K562 (cell line): ENCODE measurements around the gene ENTREP3. TPM values are rescaled to one million over a fixed set of nuclear protein-coding genes. Genes with fewer than 3 reads are reported as not detected.

Source experiments
- ATAC-seq: fragments of 200-7000 bp; cut with Tn5 transposase; 3 replicates; pipeline ENCODE4 v1.9.1; 2020; ENCODE audit warnings: moderate library complexity
- BruUV-seq: library from RNA; stranded (reverse); fragments of 400-500 nt; replicated peaks from 2 replicates; lab custom pipeline; 2021; lab: Mats Ljungman, UMichigan
- CTCF ChIA-PET: fragments of 300-600 bp; formaldehyde crosslinking; extraction: SDS; loops from one replicate; lab custom pipeline; 2021; ENCODE audit warnings: low intra/inter-chr PET ratio; lab: Yijun Ruan, JAX
- POLR2A ChIA-PET: fragments of 300-600, 350-650 bp; sonication (Branson Sonifier 250); formaldehyde crosslinking; extraction: SDS; loops from one replicate; lab custom pipeline; 2021; ENCODE audit warnings: antibody characterized with exemption, inconsistent platforms; lab: Yijun Ruan, JAX
- DNase-seq, 4 experiments: peaks; one replicate each; pipeline versions ENCODE4 v3.0.0 to v3.0.0-alpha.2; 2011 to 2018; ENCODE audit warnings: low spot score in 3 of 4, mixed read lengths in 3 of 4; ENCODE audit errors: extremely low read depth in 1 of 4
- FAIRE-seq: peaks from 2 replicates; lab custom pipeline; 2011; peaks lifted over from hg19 to GRCh38; lab: Jason Lieb, UNC
- H2AFZ ChIP-seq: 2 replicates; pipeline ENCODE4 v1.6.0; 2011; ENCODE audit warnings: low read depth, low read length, control low read depth, inconsistent platforms
- H3K27ac ChIP-seq: fragments of 200-600 bp; 3 replicates; pipeline ENCODE4 v1.8.0; 2011; ENCODE audit warnings: low read depth, mild to moderate bottlenecking, control low read depth, inconsistent platforms, low read length, moderate library complexity, mixed read lengths; ENCODE audit errors: extremely low read depth
- H3K27me3 ChIP-seq, 2 experiments: fragments of 300-600 bp in 1 of 2; 2 replicates in 1 of 2; 3 replicates in 1 of 2; pipeline versions ENCODE4 v1.6.0 to v1.8.0; 2011; ENCODE audit warnings: inconsistent platforms in 2 of 2, low read length in 2 of 2, mild to moderate bottlenecking in 1 of 2, mixed read lengths in 1 of 2, moderate library complexity in 1 of 2; ENCODE audit not compliant: control insufficient read depth in 2 of 2, insufficient read depth in 2 of 2
- H3K36me3 ChIP-seq: fragments of 300-600 bp; 3 replicates; pipeline ENCODE4 v1.8.0; 2011; ENCODE audit warnings: mild to moderate bottlenecking, low read length, inconsistent platforms; ENCODE audit not compliant: control insufficient read depth, insufficient read depth
- H3K4me1 ChIP-seq, 2 experiments: fragments of 200-600 bp in 1 of 2; replicated peaks in 1 of 2; 2 replicates in 1 of 2; 3 replicates in 1 of 2; pipeline versions ENCODE4 v1.5.1 to v1.8.0; 2011; ENCODE audit warnings: inconsistent platforms in 2 of 2, low read length in 2 of 2, mild to moderate bottlenecking in 1 of 2, mixed read lengths in 1 of 2, moderate library complexity in 1 of 2; ENCODE audit not compliant: control insufficient read depth in 2 of 2, insufficient read depth in 2 of 2
- H3K4me2 ChIP-seq: 2 replicates; pipeline ENCODE4 v1.6.1; 2011; ENCODE audit warnings: low read length, control low read depth, inconsistent platforms, mixed read lengths; ENCODE audit not compliant: insufficient read depth
- H3K4me3 ChIP-seq: fragments of 200-600 bp; sonication (generic), shearing (Covaris generic); 2 replicates; pipeline ENCODE4 v1.5.1; 2016; ENCODE audit warnings: control low read depth, inconsistent platforms
- H3K79me2 ChIP-seq: fragments of 200-600 bp; 3 replicates; pipeline ENCODE4 v1.8.0; 2011; ENCODE audit warnings: low read length, inconsistent platforms; ENCODE audit not compliant: control insufficient read depth, insufficient read depth
- H3K9ac ChIP-seq, 2 experiments: 2 replicates each; pipeline versions ENCODE4 v1.6.0 to v1.6.1; 2011; ENCODE audit warnings: low read depth in 2 of 2, low read length in 2 of 2, control low read depth in 1 of 2, inconsistent platforms in 1 of 2, mild to moderate bottlenecking in 1 of 2, mixed read lengths in 1 of 2; ENCODE audit not compliant: insufficient read depth in 1 of 2
- H3K9me1 ChIP-seq: one replicate; pipeline ENCODE4 v1.6.0; 2011; ENCODE audit warnings: inconsistent platforms, mild to moderate bottlenecking, low read length, moderate library complexity; ENCODE audit not compliant: control insufficient read depth, insufficient read depth
- H3K9me3 ChIP-seq: replicated peaks from 2 replicates; pipeline ENCODE4 v1.5.1; 2011; ENCODE audit warnings: low read depth, low read length, inconsistent platforms; ENCODE audit not compliant: control insufficient read depth, insufficient read depth
- H4K20me1 ChIP-seq: replicated peaks from 2 replicates; pipeline ENCODE4 v1.6.1; 2011; ENCODE audit warnings: low read length, inconsistent platforms, mixed read lengths; ENCODE audit not compliant: control insufficient read depth, insufficient read depth
- E2F6 ChIP-seq, 2 experiments: IDR thresholded peaks; 2 replicates each; pipeline ENCODE4 v1.6.1; 2011; ENCODE audit warnings: borderline replicate concordance in 1 of 2, control low read depth in 1 of 2, low read depth in 1 of 2, low read length in 1 of 2, mild to moderate bottlenecking in 1 of 2, mixed read lengths in 1 of 2, moderate library complexity in 1 of 2; ENCODE audit not compliant: insufficient read depth in 1 of 2, insufficient read length in 1 of 2, poor library complexity in 1 of 2, severe bottlenecking in 1 of 2; ENCODE audit errors: extremely low read depth in 1 of 2
- ERF ChIP-seq: fragments of 450-650 bp; formaldehyde crosslinking; IDR thresholded peaks from 2 replicates; pipeline ENCODE4 v1.4.0; 2020; ENCODE audit warnings: mild to moderate bottlenecking, mixed read lengths
- FIP1L1 ChIP-seq: fragments of 200-400 bp; formaldehyde crosslinking; IDR thresholded peaks from 2 replicates; pipeline ENCODE4 v1.6.1; 2018; ENCODE audit warnings: mild to moderate bottlenecking, low read depth, low read length; ENCODE audit not compliant: poor library complexity, severe bottlenecking
- MEIS2 ChIP-seq: fragments of 450-650 bp; IDR thresholded peaks from 2 replicates; pipeline ENCODE4 v1.6.1; 2014; ENCODE audit warnings: mild to moderate bottlenecking; ENCODE audit not compliant: partially characterized antibody
- PKNOX1 ChIP-seq: fragments of 450-650 bp; IDR thresholded peaks from 2 replicates; pipeline ENCODE4 v1.6.1; 2016
- PRMT5 ChIP-seq: sonication (generic); formaldehyde crosslinking; IDR thresholded peaks from 2 replicates; pipeline ENCODE4 v1.5.0; 2020; ENCODE audit warnings: missing genetic modification reagents
- RAD21 ChIP-seq, 2 experiments: fragments of 250-450 bp in 1 of 2; fragments of 450-650 bp in 1 of 2; sonication (Bioruptor Pico) in 1 of 2; formaldehyde crosslinking in 1 of 2; IDR thresholded peaks in 1 of 2; conservative IDR thresholded peaks in 1 of 2; 2 replicates each; pipeline versions ENCODE4 v1.4.0 to v1.8.0; 2020 to 2022; ENCODE audit warnings: mild to moderate bottlenecking in 2 of 2, moderate library complexity in 1 of 2
- SMAD1 ChIP-seq: fragments of 150-350 bp; IDR thresholded peaks from 2 replicates; pipeline ENCODE4 v1.6.1; 2014; ENCODE audit warnings: low read length, low read depth; ENCODE audit not compliant: partially characterized antibody
- WGBS: fragments of 100-300 bp; shearing (Covaris generic); methylation state at CpG from one replicate; pipeline ENCODE4 v1.1.6; 2016; ENCODE audit warnings: low coverage, mixed read lengths; ENCODE audit not compliant: insufficient coverage; ENCODE audit errors: missing lambda C conversion rate; 5-methylcytosine and 5-hydroxymethylcytosine counted together
- in situ Hi-C: fragments of 300-500 bp; cut with MboI; formaldehyde crosslinking; loops from 4 replicates; pipeline ENCODE4 v1.15.0; 2018; ENCODE audit warnings: inconsistent platforms, mixed read lengths
- intact Hi-C: fragments of 100-400 bp; cut with micrococcal nuclease; formaldehyde crosslinking; loops from 2 replicates; pipeline ENCODE4 v1.14.2; 2022
- polyA plus RNA-seq, 8 experiments: library from polyadenylated mRNA; depleted of rRNA in 4 of 8; stranded (reverse) in 5 of 8; unstranded in 3 of 8; fragments of >200 nt; fragmentation: Nextera tagmentation in 2 of 8; fragmentation: Illumina TruSeq in 1 of 8; extraction: Ambion mirVana in 2 of 8; extraction: Trizol in 1 of 8; gene quantifications; 2 replicates each; pipeline versions ENCODE4 v1.2.1 to v1.2.3, GENCODE V29; 2011 to 2014; ENCODE audit warnings: inconsistent platforms in 1 of 8, missing spikeins in 1 of 8
- total RNA-seq, 7 experiments: library from RNA; depleted of rRNA in 6 of 7; stranded (reverse); fragments of >200 nt in 6 of 7; fragmentation: Illumina TruSeq in 2 of 7; extraction: Trizol in 2 of 7; gene quantifications; 2 replicates each; pipeline versions ENCODE4 v1.2.1 to v1.2.3, GENCODE V29; 2011 to 2021; ENCODE audit warnings: low replicate concordance in 1 of 7
- TF ChIP-seq, protein P1 (sequence below): conservative IDR thresholded peaks from 2 replicates; pipeline ENCODE4 v1.6.1; 2011; ENCODE audit warnings: low read depth, mild to moderate bottlenecking, low read length; ENCODE audit not compliant: control insufficient read depth
- TF ChIP-seq, protein P2 (sequence below): sonication (generic); formaldehyde crosslinking; IDR thresholded peaks from 2 replicates; pipeline ENCODE4 v1.8.0; 2022; ENCODE audit warnings: mild to moderate bottlenecking, missing genetic modification reagents

Gene ENTREP3
- total and polyA plus RNA-seq, 9 of the 15 experiments (the other 6 are each of a cell fraction or from before 2014, with no cell fraction given): 1.9 to 41.8 (median 5.9) TPM

DNA sequence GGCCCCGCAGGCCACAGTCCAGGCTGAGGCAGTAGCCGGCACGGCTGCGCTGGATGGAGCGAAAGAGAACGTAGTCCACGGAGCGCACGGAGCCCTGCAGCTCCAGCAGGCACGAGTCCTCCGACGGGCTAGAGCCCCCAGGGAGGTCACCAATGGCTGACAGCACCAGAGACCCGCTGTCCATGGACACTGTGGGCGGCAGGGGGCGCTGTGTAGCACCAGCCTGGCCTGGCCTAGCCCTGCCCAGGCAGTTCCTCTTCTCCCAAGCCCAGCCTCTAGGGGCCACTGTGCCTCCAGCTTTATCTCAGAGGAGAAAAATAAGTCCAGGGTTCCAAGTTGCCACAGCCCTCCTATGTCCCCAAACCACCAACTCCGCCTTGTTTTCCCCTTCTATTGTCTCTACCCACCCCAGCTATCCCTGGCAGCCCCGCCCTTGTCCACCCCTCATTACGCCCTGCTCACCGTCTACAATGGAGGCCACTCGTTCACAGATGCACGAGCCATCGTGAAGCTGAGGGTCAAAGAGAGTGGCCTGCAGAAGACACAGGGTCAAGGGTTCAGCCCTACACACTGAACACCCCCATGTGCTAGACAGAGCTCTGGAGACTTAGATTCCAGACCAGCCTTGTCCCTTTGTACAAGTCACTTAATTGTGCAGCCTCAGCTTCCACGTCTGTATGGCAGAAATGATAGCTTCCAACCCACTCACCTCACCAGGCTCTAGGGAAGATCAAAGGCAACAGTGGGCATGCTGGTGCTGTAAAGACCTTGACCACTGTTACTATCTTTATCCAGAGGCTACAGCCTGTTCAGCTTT is 4.4 kb downstream of the ENTREP3 start:
- peak overlapping the region; percentile 60; the same call in 1 of the 3 replicates for H3K27ac ChIP-seq
- TF ChIP-seq PRMT5 (no peak), RAD21 (CRISPR knock-in tag; conservative IDR thresholded peaks at IDR 0.05 in 1 of 2, IDR thresholded peaks at IDR 0.05 in 1 of 2) (peak; percentile 93 to 97), E2F6 (IDR thresholded peaks at IDR 0.05; ENCODE audit: borderline replicate concordance in 1 of 2, extremely low read depth in 1 of 2, insufficient read depth in 1 of 2, insufficient read length in 1 of 2, low read depth in 1 of 2, low read length in 1 of 2, poor library complexity in 1 of 2, severe bottlenecking in 1 of 2) (peak in 1 of 2 experiments; percentile 13), FIP1L1 (peak; percentile 70), SMAD1 (no peak), PKNOX1 (0 out of 2 replicates have a peak, but pooled peaks have one; percentile 9), MEIS2 (peak; percentile 8), ERF (CRISPR knock-in tag) (no peak)
- TF ChIP-seq, protein P1, sequence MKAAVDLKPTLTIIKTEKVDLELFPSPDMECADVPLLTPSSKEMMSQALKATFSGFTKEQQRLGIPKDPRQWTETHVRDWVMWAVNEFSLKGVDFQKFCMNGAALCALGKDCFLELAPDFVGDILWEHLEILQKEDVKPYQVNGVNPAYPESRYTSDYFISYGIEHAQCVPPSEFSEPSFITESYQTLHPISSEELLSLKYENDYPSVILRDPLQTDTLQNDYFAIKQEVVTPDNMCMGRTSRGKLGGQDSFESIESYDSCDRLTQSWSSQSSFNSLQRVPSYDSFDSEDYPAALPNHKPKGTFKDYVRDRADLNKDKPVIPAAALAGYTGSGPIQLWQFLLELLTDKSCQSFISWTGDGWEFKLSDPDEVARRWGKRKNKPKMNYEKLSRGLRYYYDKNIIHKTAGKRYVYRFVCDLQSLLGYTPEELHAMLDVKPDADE: 0 out of 2 replicates have a peak, but pooled peaks have one; percentile 25
- TF ChIP-seq, protein P2, sequence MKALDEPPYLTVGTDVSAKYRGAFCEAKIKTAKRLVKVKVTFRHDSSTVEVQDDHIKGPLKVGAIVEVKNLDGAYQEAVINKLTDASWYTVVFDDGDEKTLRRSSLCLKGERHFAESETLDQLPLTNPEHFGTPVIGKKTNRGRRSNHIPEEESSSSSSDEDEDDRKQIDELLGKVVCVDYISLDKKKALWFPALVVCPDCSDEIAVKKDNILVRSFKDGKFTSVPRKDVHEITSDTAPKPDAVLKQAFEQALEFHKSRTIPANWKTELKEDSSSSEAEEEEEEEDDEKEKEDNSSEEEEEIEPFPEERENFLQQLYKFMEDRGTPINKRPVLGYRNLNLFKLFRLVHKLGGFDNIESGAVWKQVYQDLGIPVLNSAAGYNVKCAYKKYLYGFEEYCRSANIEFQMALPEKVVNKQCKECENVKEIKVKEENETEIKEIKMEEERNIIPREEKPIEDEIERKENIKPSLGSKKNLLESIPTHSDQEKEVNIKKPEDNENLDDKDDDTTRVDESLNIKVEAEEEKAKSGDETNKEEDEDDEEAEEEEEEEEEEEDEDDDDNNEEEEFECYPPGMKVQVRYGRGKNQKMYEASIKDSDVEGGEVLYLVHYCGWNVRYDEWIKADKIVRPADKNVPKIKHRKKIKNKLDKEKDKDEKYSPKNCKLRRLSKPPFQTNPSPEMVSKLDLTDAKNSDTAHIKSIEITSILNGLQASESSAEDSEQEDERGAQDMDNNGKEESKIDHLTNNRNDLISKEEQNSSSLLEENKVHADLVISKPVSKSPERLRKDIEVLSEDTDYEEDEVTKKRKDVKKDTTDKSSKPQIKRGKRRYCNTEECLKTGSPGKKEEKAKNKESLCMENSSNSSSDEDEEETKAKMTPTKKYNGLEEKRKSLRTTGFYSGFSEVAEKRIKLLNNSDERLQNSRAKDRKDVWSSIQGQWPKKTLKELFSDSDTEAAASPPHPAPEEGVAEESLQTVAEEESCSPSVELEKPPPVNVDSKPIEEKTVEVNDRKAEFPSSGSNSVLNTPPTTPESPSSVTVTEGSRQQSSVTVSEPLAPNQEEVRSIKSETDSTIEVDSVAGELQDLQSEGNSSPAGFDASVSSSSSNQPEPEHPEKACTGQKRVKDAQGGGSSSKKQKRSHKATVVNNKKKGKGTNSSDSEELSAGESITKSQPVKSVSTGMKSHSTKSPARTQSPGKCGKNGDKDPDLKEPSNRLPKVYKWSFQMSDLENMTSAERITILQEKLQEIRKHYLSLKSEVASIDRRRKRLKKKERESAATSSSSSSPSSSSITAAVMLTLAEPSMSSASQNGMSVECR (CRISPR knock-in tag): peak; percentile 33; the same call in 1 of the 2 replicates

More for the DNA sequence above, 4.4 kb downstream of the ENTREP3 start:
- ATAC-seq (peak; percentile 94), DNase-seq (peak; percentile 92 to 97 (median 94)), FAIRE-seq (peak; percentile 93)
- Histone ChIP-seq H3K4me1 (peaks cover 25 to 51% of the 10 kb centered on the region in 2 experiments), H3K27me3 (no peaks in the 10 kb centered on the region), H4K20me1 (no peaks in the 10 kb centered on the region), H3K4me3 (no peak overlapping the region), H2AFZ (peak overlapping the region; percentile 69), H3K4me2 (peak overlapping the region; percentile 51), H3K9ac (peak overlapping the region; percentile 40 to 87; a peak in 3 of 4 replicates), H3K36me3 (peaks cover 29% of the 10 kb centered on the region; the same call in 2 of the 3 replicates), H3K9me3 (no peaks in the 10 kb centered on the region), H3K79me2 (peaks cover 18% of the 10 kb centered on the region), H3K9me1 (no peaks in the 10 kb centered on the region)
- intact Hi-C loops (loop anchor here (1.0 to 10.0 kb wide), 4 partner anchors 57 to 341 kb away; partner anchors contain the start of gene FDPS), in situ Hi-C loops (loop anchor here (10.0 kb wide), 1 partner anchor 344 kb away; no protein-coding TSS in a partner anchor)
- BruUV-seq: no TSS peak
- WGBS: 22% methylated on average over 17 of the region's 23 CpGs
- ChIA-PET POLR2A (interaction anchor here (0.6 to 3.4 kb wide), 7 partner anchors 10 to 72 kb away, joined by 3 to 30 read pairs (median 3); partner anchors contain the start of genes FDPS, RUSC1 and SCAMP3), CTCF (interaction anchor here (0.5 to 3.5 kb wide), 8 partner anchors 55 to 846 kb away, joined by 3 to 38 read pairs (median 6); partner anchors contain the start of gene FDPS)
